Neutrophil (primary cell): ENCODE results near the gene ADAMTS8.

Experiments used
- H3K27ac ChIP-seq: fragments of 200-600 bp; sonication (generic); 2 replicates; pipeline ENCODE4 v1.5.1; 2016; ENCODE audit warnings: mild to moderate bottlenecking, moderate library complexity
- H3K27me3 ChIP-seq: fragments of 200-600 bp; sonication (generic); 2 replicates; pipeline ENCODE4 v1.6.0; 2016; ENCODE audit warnings: mild to moderate bottlenecking
- H3K36me3 ChIP-seq: fragments of 200-600 bp; sonication (generic); 2 replicates; pipeline ENCODE4 v1.5.1; 2017
- H3K4me1 ChIP-seq, 2 experiments: fragments of 200-600 bp in 1 of 2; sonication (generic) in 1 of 2; 1 replicate in 1 of 2; 2 replicates in 1 of 2; pipeline versions ENCODE4 v1.5.1 to v1.6.1; 2013 to 2016; ENCODE audit warnings: low read depth in 1 of 2, low read length in 1 of 2, mild to moderate bottlenecking in 1 of 2, moderate library complexity in 1 of 2; ENCODE audit not compliant: control insufficient read depth in 1 of 2, insufficient read depth in 1 of 2
- H3K4me3 ChIP-seq, 2 experiments: fragments of 200-600 bp in 1 of 2; sonication (generic) in 1 of 2; 1 replicate in 1 of 2; 2 replicates in 1 of 2; pipeline ENCODE4 v1.5.1; 2013 to 2016; ENCODE audit warnings: low read depth in 1 of 2, low read length in 1 of 2, mild to moderate bottlenecking in 1 of 2, moderate library complexity in 1 of 2
- H3K9me3 ChIP-seq: fragments of 200-600 bp; sonication (generic); 2 replicates; pipeline ENCODE4 v1.5.1; 2016
- CTCF ChIP-seq: fragments of 200-600 bp; sonication (generic); IDR thresholded peaks from 2 replicates; pipeline ENCODE4 v1.5.1; 2016; ENCODE audit warnings: antibody characterized with exemption

The ADAMTS8 gene

GRCh38 chr11:130369141-130369691 lies 59.2 kb downstream of the ADAMTS8 start:
- Histone ChIP-seq H3K27ac (no peak overlapping the region), H3K4me1 (no peaks in the 10 kb centered on the region), H3K9me3 (no peaks in the 10 kb centered on the region), H3K36me3 (no peaks in the 10 kb centered on the region), H3K4me3 (no peak overlapping the region), H3K27me3 (peaks cover 14% of the 10 kb centered on the region)
- TF ChIP-seq CTCF = no peak

- Histone ChIP-seq H3K4me3 (no peak overlapping the region), H3K4me1 (no peaks in the 10 kb centered on the region), H3K9me3 (no peaks in the 10 kb centered on the region), H3K27me3 (no peaks in the 10 kb centered on the region), H3K27ac (no peak overlapping the region), H3K36me3 (no peaks in the 10 kb centered on the region)
- no peak for TF ChIP-seq CTCF
Measured at GRCh38 chr11:130359419-130359818, 69.0 kb downstream of the ADAMTS8 start.

GRCh38 chr11:130358398-130358797 lies 70.0 kb downstream of the ADAMTS8 start:
- H3K9me3 ChIP-seq = no peaks in the 10 kb centered on the region
- H3K27me3 ChIP-seq = no peaks in the 10 kb centered on the region
- no peak overlapping the region for H3K27ac ChIP-seq
- no peaks in the 10 kb centered on the region for H3K4me1 ChIP-seq
- H3K36me3 ChIP-seq = no peaks in the 10 kb centered on the region
- TF ChIP-seq CTCF = no peak
- no peak overlapping the region for H3K4me3 ChIP-seq
